ENCODE data around the gene CHML. TPM values are rescaled to one million over a fixed set of nuclear protein-coding genes. Genes with fewer than 3 reads are reported as not detected.
"Not testable (repeated sequence)": the region's sequence is repeated elsewhere in the genome, so short reads cannot be mapped to it uniquely, and the experiment has no call there.

CHML gene
- polyA plus RNA-seq, 3 donors from 2014 or later, result 2.0 to 5.8 (median 3.2) TPM

- Mint-ChIP-seq H3K36me3 (peaks cover 0 to 4% (median 0%) of the 10 kb centered on the region in 3 donors), H3K27ac (no peak overlapping the region), H3K4me1 (no peaks in the 10 kb centered on the region), H3K4me3 (no peak overlapping the region), H3K9me3 (no peaks in the 10 kb centered on the region), H3K27me3 (ENCODE audit: low read depth in 3 of 3) (peaks cover 0 to 11% (median 2%) of the 10 kb centered on the region in 3 donors)
- DNase-seq, result no peak
These were observed 20.3 kb upstream of the CHML start for GRCh38 chr1:241660424-241660972.

GRCh38 chr1:241659016-241659415, 18.8 kb upstream of the CHML start:
- not testable (repeated sequence) for H3K27ac Mint-ChIP-seq, H3K36me3 Mint-ChIP-seq, H3K9me3 Mint-ChIP-seq, DNase-seq, H3K4me3 Mint-ChIP-seq, H3K4me1 Mint-ChIP-seq
- H3K27me3 Mint-ChIP-seq (ENCODE audit: low read depth in 3 of 3), result peaks cover 0 to 13% (median 2%) of the 10 kb centered on the region in 3 donors

GRCh38 chr1:241658081-241658793, 18.1 kb upstream of the CHML start:
- Mint-ChIP-seq H3K4me3 (no peak overlapping the region), H3K4me1 (no peaks in the 10 kb centered on the region), H3K36me3 (no peaks in the 10 kb centered on the region), H3K27ac (no peak overlapping the region), H3K27me3 (ENCODE audit: low read depth in 3 of 3) (peaks cover 0 to 15% (median 2%) of the 10 kb centered on the region in 3 donors), H3K9me3 (no peaks in the 10 kb centered on the region)
- no peak for DNase-seq

- Mint-ChIP-seq H3K27me3 (ENCODE audit: low read depth in 3 of 3) (peaks cover 0 to 11% (median 6%) of the 10 kb centered on the region in 3 donors), H3K27ac (no peak overlapping the region), H3K36me3 (no peaks in the 10 kb centered on the region), H3K4me3 (no peak overlapping the region), H3K9me3 (no peaks in the 10 kb centered on the region), H3K4me1 (no peaks in the 10 kb centered on the region)
- no peak for DNase-seq
These were observed 14.5 kb upstream of the CHML start for GRCh38 chr1:241654641-241655040.

GRCh38 chr1:241654019-241654418, 13.8 kb upstream of the CHML start:
- H3K36me3 Mint-ChIP-seq, result no peaks in the 10 kb centered on the region
- H3K27me3 Mint-ChIP-seq (ENCODE audit: low read depth in 3 of 3), result peaks cover 0 to 10% (median 6%) of the 10 kb centered on the region in 3 donors
- no peaks in the 10 kb centered on the region for H3K4me1 Mint-ChIP-seq
- no peak overlapping the region for H3K4me3 Mint-ChIP-seq
- no peak overlapping the region for H3K27ac Mint-ChIP-seq
- no peaks in the 10 kb centered on the region for H3K9me3 Mint-ChIP-seq
- DNase-seq, result no peak

- Mint-ChIP-seq H3K36me3 (no peaks in the 10 kb centered on the region), H3K4me1 (no peaks in the 10 kb centered on the region), H3K27ac (no peak within 1 kb of the TSS), H3K4me3 (no peak within 1 kb of the TSS), H3K9me3 (no peaks in the 10 kb centered on the region), H3K27me3 (ENCODE audit: low read depth in 3 of 3) (peaks cover 0 to 13% (median 4%) of the 10 kb centered on the region in 3 donors)
- no peak for DNase-seq
These were observed 11.8 kb upstream of the CHML start, which contains the start of gene WDR64 for GRCh38 chr1:241652012-241652411. Gene WDR64 (plus strand): TSS chr1:241652281. CDS start chr1:241652485, 204 bp downstream.

GRCh38 chr1:241648159-241648558, 8.0 kb upstream of the CHML start:
- Mint-ChIP-seq H3K9me3 (peaks cover 0 to 3% (median 0%) of the 10 kb centered on the region in 6 donors), H3K27ac (no peak overlapping the region), H3K4me1 (no peaks in the 10 kb centered on the region), H3K4me3 (no peak overlapping the region), H3K36me3 (no peaks in the 10 kb centered on the region), H3K27me3 (ENCODE audit: low read depth in 3 of 3) (peaks cover 0 to 6% (median 4%) of the 10 kb centered on the region in 3 donors)
- no peak for DNase-seq

GRCh38 chr1:241647658-241648057, 7.5 kb upstream of the CHML start:
- Mint-ChIP-seq H3K27ac (no peak overlapping the region), H3K4me3 (no peak overlapping the region), H3K27me3 (ENCODE audit: low read depth in 3 of 3) (peaks cover 0 to 6% (median 4%) of the 10 kb centered on the region in 3 donors), H3K36me3 (no peaks in the 10 kb centered on the region), H3K9me3 (peaks cover 0 to 3% (median 0%) of the 10 kb centered on the region in 6 donors), H3K4me1 (no peaks in the 10 kb centered on the region)
- DNase-seq, result no peak

GRCh38 chr1:241646201-241646600, 6.0 kb upstream of the CHML start:
- Mint-ChIP-seq H3K4me3 (no peak overlapping the region), H3K9me3 (peaks cover 0 to 3% (median 0%) of the 10 kb centered on the region in 6 donors), H3K27me3 (ENCODE audit: low read depth in 3 of 3) (peaks cover 0 to 6% (median 2%) of the 10 kb centered on the region in 3 donors), H3K4me1 (peaks cover 0 to under 1% of the 10 kb centered on the region in 2 donors), H3K27ac (no peak overlapping the region), H3K36me3 (no peaks in the 10 kb centered on the region)
- DNase-seq, result no peak

- Mint-ChIP-seq H3K9me3 (peaks cover 0 to 3% (median 0%) of the 10 kb centered on the region in 6 donors), H3K4me3 (no peak overlapping the region), H3K4me1 (peaks cover 4 to 9% of the 10 kb centered on the region in 2 donors), H3K27ac (no peak overlapping the region), H3K27me3 (ENCODE audit: low read depth in 3 of 3) (peaks cover 3 to 6% (median 4%) of the 10 kb centered on the region in 3 donors), H3K36me3 (no peaks in the 10 kb centered on the region)
- no peak for DNase-seq
These were observed 5.0 kb upstream of the CHML start for GRCh38 chr1:241645199-241645598.

GRCh38 chr1:241644259-241644658, 4.1 kb upstream of the CHML start:
- H3K27ac Mint-ChIP-seq, result no peak overlapping the region
- DNase-seq, result no peak
- H3K27me3 Mint-ChIP-seq (ENCODE audit: low read depth in 3 of 3), result peaks cover 3 to 6% (median 4%) of the 10 kb centered on the region in 3 donors
- no peaks in the 10 kb centered on the region for H3K36me3 Mint-ChIP-seq
- H3K9me3 Mint-ChIP-seq, result peaks cover 0 to 3% (median 0%) of the 10 kb centered on the region in 6 donors
- peaks cover 5 to 13% of the 10 kb centered on the region in 2 donors for H3K4me1 Mint-ChIP-seq
- H3K4me3 Mint-ChIP-seq, result no peak overlapping the region

- Mint-ChIP-seq H3K27me3 (ENCODE audit: low read depth in 3 of 3) (peaks cover 0 to 7% (median 4%) of the 10 kb centered on the region in 3 donors), H3K36me3 (no peaks in the 10 kb centered on the region), H3K4me3 (no peak overlapping the region), H3K27ac (peak overlapping the region in 1 of 6 donors; percentile 0), H3K4me1 (peaks cover 12 to 27% of the 10 kb centered on the region in 2 donors), H3K9me3 (peaks cover 0 to 3% (median 0%) of the 10 kb centered on the region in 6 donors)
- no peak for DNase-seq
These were observed 2.4 kb upstream of the CHML start for GRCh38 chr1:241642593-241642944.

GRCh38 chr1:241641773-241642592, 1.8 kb upstream of the CHML start:
- Mint-ChIP-seq H3K4me1 (peaks cover 14 to 33% of the 10 kb centered on the region in 2 donors), H3K36me3 (no peaks in the 10 kb centered on the region), H3K9me3 (peaks cover 0 to 3% (median 0%) of the 10 kb centered on the region in 6 donors), H3K4me3 (peak overlapping the region in 2 of 5 donors; percentile 36 to 77), H3K27me3 (ENCODE audit: low read depth in 3 of 3) (peaks cover 0 to 7% (median 4%) of the 10 kb centered on the region in 3 donors), H3K27ac (peak overlapping the region in 5 of 6 donors; percentile 21 to 87 (median 48))
- DNase-seq, result no peak

Data from immature natural killer cell (primary cell).